BLaER1 (cell line): ENCODE results near the gene TUBB2A.
"Not testable (repeated sequence)": the region's sequence is repeated elsewhere in the genome, so short reads cannot be mapped to it uniquely, and the experiment has no call there.

ENCODE experiments used
- H3K27ac ChIP-seq: shearing (Covaris generic); formaldehyde crosslinking; 2 replicates; pipeline ENCODE4 v1.8.1; 2022
- H3K27me3 ChIP-seq: shearing (Covaris generic); formaldehyde crosslinking; 2 replicates; pipeline ENCODE4 v1.8.1; 2022
- H3K36me3 ChIP-seq: shearing (Covaris generic); formaldehyde crosslinking; 2 replicates; pipeline ENCODE4 v1.8.1; 2022
- H3K4me1 ChIP-seq: shearing (Covaris generic); formaldehyde crosslinking; 2 replicates; pipeline ENCODE4 v1.8.1; 2022
- H3K4me2 ChIP-seq: shearing (Covaris generic); formaldehyde crosslinking; 2 replicates; pipeline ENCODE4 v1.8.1; 2022
- H3K4me3 ChIP-seq: shearing (Covaris generic); formaldehyde crosslinking; 2 replicates; pipeline ENCODE4 v1.8.1; 2022
- H3K9ac ChIP-seq: shearing (Covaris generic); formaldehyde crosslinking; 2 replicates; pipeline ENCODE4 v1.8.1; 2022
- H3K9me3 ChIP-seq: shearing (Covaris generic); formaldehyde crosslinking; 2 replicates; pipeline ENCODE4 v1.8.1; 2022
- H4K20me1 ChIP-seq: shearing (Covaris generic); formaldehyde crosslinking; 2 replicates; pipeline ENCODE4 v1.8.1; 2022
- Cebpa-rat ChIP-seq: shearing (Covaris generic); IDR thresholded peaks from 2 replicates; pipeline ENCODE4 v1.8.1; 2022

The TUBB2A gene

DNA sequence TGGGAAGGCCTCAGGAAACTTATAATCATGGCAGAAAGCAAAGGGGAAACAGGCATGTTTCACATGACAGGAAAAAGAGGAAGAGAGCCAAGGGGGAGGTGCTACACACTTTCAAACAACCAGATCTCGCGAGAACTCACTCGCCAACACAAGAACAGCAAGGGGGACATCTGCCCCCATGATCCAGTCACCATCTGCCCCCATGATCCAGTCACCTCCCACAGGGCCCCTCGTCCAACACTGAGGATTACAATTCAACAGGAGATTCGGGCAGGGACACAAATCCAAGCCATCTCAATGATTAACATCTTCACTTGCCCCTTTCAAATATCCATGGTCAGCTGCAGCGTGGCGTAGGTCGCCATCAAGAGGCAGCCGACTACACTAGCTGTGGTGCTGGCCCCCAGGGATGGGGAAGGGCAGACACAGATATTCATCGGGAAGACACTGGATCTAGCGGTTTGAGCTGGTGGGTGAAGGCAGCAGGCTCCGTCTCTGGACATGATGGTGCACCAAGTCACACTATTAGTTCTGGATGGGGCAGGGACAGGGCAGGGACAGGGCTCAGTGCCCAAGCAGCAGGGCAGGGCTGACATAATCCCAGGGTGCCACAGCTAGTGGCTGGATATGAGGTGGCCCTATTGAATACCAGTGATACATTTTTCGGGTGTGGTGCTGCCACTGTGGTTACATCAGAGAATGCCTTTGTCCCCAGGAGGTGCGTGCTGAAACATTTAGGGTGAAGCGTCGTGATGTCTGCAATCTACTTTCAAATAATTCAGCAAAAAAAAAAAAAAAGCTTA, 38.6 kb upstream of the TUBB2A start:
- Histone ChIP-seq H3K9me3 (peaks cover 9% of the 10 kb centered on the region), H3K9ac (no peak overlapping the region), H3K27me3 (no peaks in the 10 kb centered on the region), H3K4me1 (peaks cover 20% of the 10 kb centered on the region), H3K4me2 (no peak overlapping the region), H3K36me3 (no peaks in the 10 kb centered on the region), H3K27ac (no peak overlapping the region), H3K4me3 (no peak overlapping the region), H4K20me1 (no peaks in the 10 kb centered on the region)
- TF ChIP-seq Cebpa-rat: no peak

DNA sequence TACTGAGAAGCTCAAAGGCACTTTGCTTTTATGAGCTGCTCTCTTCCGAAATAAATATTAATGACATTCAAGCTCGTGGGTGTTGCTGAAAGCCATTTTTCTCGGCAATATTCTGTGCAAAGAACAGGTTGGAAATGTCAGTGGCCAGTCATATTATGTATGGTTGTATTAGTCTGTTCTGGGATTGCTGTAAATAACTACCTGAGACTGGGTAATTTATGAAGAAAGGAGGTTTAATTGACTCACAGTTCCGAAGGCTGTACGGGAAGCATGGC, 38.0 kb upstream of the TUBB2A start:
- Histone ChIP-seq H3K4me1 (peaks cover 20% of the 10 kb centered on the region), H3K9ac (no peak overlapping the region), H3K36me3 (no peaks in the 10 kb centered on the region), H3K27me3 (no peaks in the 10 kb centered on the region), H3K9me3 (peaks cover 9% of the 10 kb centered on the region), H4K20me1 (no peaks in the 10 kb centered on the region), H3K4me2 (no peak overlapping the region), H3K27ac (no peak overlapping the region), H3K4me3 (no peak overlapping the region)
- TF ChIP-seq Cebpa-rat: no peak

DNA sequence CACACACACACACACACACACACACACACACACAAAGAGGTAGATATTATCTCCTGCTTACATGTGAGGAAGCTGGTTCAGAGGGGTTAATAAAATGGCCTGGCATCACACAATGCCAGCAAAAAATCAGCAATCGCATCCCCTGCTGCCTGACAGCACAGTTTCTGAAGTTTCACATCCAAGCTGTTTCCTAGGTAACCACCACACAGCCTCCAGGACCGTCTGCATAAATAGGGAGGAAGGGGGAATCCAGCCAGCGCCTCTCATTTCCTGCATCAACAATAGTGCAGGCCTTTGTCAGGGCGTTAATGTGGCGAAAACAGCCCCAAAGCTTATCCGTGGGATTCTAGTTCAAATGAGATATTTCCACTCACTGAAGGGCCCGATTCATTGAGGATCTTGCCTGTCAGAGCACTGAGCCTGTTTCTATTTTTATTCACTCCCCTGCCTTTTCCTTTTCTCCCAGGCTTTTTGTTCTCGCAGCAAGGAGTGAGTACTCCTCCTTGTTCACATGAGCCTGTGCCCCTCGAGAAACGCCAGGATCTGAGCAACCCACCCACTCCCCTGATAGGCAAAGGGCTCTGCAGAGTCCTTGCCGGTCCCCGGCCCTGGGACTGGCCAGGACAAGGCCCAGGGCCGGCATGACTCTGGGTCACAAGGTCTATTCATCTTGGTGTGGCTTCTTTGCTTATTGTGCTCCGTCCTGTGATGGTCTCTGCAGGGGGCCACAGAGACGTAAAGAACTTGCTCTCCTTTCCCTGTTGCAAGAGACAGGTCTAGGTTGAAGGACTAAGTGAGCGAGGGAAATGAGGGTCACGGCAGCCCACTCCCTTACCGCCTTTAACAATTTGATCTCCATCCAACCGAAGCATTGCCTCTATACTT, 37.4 kb upstream of the TUBB2A start:
- no peak overlapping the region for H3K9ac ChIP-seq
- no peaks in the 10 kb centered on the region for H3K36me3 ChIP-seq
- peak overlapping the region; percentile 33 for H3K4me2 ChIP-seq
- TF ChIP-seq Cebpa-rat: no peak
- no peaks in the 10 kb centered on the region for H4K20me1 ChIP-seq
- H3K27ac ChIP-seq: no peak overlapping the region
- peaks cover 20% of the 10 kb centered on the region for H3K4me1 ChIP-seq
- H3K9me3 ChIP-seq: peaks cover 9% of the 10 kb centered on the region
- no peak overlapping the region for H3K4me3 ChIP-seq
- H3K27me3 ChIP-seq: no peaks in the 10 kb centered on the region

DNA sequence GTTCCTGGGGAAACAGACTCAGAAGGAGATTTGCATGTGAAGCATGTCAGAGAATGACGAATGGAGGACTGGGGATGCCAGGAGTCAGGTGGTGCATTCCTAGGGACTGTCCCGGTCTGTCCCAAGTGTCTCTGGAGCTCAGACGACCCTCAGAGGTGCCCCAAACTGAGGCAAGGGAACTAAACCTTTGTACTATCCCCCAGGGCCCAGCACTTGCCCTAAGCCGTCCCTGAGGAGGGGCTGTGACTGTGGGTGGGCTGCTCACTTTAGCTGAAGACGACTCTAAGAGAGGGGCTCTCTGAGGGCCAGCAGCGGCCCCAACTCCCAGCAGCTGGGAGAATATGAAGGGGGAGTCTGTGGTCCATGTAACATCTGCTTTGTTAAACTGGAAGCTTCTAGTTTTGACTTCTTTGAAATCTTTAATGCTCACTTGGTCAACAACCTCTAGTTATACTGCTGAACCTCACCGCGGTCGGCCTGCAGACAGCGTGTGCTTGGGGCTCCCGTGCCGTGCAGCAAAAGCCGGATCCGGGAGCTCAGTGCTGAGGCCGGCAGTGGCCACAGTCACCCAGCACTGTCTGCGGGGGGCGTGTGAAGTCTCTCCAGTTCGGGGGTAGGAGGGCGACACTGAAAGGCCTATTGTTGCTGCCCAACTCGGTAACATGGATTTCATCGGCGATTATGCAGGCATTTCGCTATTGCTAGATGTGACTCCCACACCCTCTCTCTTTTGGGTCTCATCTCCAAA, 35.9 kb upstream of the TUBB2A start:
- no peaks in the 10 kb centered on the region for H3K9me3 ChIP-seq
- H3K4me2 ChIP-seq: no peak overlapping the region
- H3K27ac ChIP-seq: no peak overlapping the region

DNA sequence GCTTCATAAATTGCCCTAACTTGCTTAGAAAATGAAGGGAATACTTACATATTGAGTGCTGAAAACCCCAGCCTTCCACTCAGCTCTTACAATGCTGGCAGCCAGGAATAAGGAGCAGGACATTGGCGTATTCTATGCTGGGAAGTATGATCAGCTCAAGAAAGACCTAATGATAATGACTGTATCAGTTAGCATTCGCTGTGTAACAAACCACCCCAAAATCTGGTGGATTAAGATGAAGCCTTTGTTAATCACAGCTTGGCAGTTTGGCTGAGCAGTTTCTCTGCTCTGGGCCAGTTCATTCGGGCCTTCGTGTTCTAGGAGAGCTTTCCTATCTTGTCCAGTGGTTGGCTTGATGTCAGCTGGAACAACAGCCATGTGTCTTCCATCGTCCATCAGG, 33.4 kb upstream of the TUBB2A start:
- no peak overlapping the region for H3K27ac ChIP-seq
- H3K4me2 ChIP-seq: no peak overlapping the region
- no peaks in the 10 kb centered on the region for H3K9me3 ChIP-seq

More for the DNA sequence above, 35.9 kb upstream of the TUBB2A start:
- no peaks in the 10 kb centered on the region for H4K20me1 ChIP-seq
- no peaks in the 10 kb centered on the region for H3K27me3 ChIP-seq
- no peak for TF ChIP-seq Cebpa-rat
- H3K4me3 ChIP-seq: no peak overlapping the region
- H3K9ac ChIP-seq: no peak overlapping the region
- H3K36me3 ChIP-seq: no peaks in the 10 kb centered on the region
- H3K4me1 ChIP-seq: peaks cover 20% of the 10 kb centered on the region

DNA sequence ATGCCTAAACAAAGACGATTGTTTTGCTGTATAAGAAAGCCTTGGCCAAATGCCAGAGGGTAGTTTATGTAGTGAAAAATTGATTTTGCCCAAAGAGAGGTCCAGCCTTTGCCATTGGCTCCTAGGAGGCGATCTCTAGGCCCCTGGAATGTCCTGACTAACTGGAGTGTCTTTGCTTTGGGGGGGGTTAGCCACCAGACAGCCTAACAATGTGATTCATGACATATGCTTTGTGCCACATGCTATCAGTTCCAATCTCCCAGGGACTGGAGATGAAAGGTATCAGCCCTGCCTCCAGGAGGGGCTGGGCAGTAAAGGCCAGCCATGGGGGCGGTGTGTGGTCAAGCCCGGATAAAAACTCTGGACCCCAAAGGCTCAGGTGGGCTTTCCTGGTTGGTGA, 32.7 kb upstream of the TUBB2A start:
- Histone ChIP-seq H3K27me3 (no peaks in the 10 kb centered on the region), H3K36me3 (no peaks in the 10 kb centered on the region), H4K20me1 (no peaks in the 10 kb centered on the region), H3K4me2 (no peak overlapping the region), H3K27ac (no peak overlapping the region), H3K4me1 (peaks cover 33% of the 10 kb centered on the region), H3K9me3 (no peaks in the 10 kb centered on the region), H3K4me3 (no peak overlapping the region), H3K9ac (no peak overlapping the region)
- TF ChIP-seq Cebpa-rat: no peak

More for the DNA sequence above, 33.4 kb upstream of the TUBB2A start:
- Histone ChIP-seq H3K4me3 (no peak overlapping the region), H3K27me3 (no peaks in the 10 kb centered on the region), H3K9ac (no peak overlapping the region), H4K20me1 (no peaks in the 10 kb centered on the region), H3K4me1 (peaks cover 40% of the 10 kb centered on the region), H3K36me3 (no peaks in the 10 kb centered on the region)
- TF ChIP-seq Cebpa-rat: no peak

DNA sequence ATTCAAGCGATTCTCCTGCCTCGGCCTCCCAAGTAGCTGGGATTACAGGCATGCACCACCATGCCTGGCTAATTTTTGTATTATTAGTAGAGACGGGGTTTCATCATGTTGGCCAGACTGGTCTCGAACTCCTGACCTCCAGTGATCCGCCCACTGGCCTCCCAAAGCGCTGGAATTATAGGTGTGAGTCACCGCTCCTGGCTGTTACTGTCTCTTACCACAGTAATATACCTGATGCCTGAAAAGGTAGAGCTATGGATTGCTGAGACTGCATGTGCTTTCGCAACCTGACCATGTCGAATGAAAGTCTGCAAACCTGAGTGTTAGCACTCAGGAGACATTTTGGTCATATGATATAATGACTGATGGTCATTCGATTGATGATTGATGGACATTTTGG, 31.8 kb upstream of the TUBB2A start:
- not testable (repeated sequence) for H3K9me3 ChIP-seq, H3K4me3 ChIP-seq, H3K9ac ChIP-seq, H4K20me1 ChIP-seq, H3K27me3 ChIP-seq, H3K36me3 ChIP-seq, H3K27ac ChIP-seq, H3K4me2 ChIP-seq
- peaks cover 24% of the 10 kb centered on the region for H3K4me1 ChIP-seq

DNA sequence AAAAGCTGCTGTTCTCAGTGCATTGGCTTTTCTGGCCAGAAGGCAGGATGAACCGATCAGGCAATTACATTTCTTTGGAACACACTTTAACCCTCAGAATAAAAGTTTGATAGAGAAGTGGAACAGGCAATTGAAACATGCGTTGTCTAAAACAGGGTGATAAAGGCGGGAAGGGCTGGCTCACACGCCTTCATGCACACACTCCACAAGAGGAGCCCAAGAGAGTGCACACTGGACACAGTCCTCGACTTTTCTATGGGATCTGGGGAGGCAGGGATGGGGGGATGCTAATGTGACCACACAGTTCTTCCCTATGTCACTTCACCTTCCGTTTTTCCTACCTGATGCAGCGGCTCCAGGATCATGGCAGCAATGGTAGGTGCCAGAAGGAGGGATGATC, 30.9 kb upstream of the TUBB2A start:
- no peak for TF ChIP-seq Cebpa-rat
- peaks cover 22% of the 10 kb centered on the region for H3K4me1 ChIP-seq
- H4K20me1 ChIP-seq: no peaks in the 10 kb centered on the region
- H3K9me3 ChIP-seq: no peaks in the 10 kb centered on the region
- H3K4me2 ChIP-seq: no peak overlapping the region
- no peaks in the 10 kb centered on the region for H3K36me3 ChIP-seq
- no peak overlapping the region for H3K27ac ChIP-seq
- no peak overlapping the region for H3K4me3 ChIP-seq
- no peak overlapping the region for H3K9ac ChIP-seq
- H3K27me3 ChIP-seq: no peaks in the 10 kb centered on the region

DNA sequence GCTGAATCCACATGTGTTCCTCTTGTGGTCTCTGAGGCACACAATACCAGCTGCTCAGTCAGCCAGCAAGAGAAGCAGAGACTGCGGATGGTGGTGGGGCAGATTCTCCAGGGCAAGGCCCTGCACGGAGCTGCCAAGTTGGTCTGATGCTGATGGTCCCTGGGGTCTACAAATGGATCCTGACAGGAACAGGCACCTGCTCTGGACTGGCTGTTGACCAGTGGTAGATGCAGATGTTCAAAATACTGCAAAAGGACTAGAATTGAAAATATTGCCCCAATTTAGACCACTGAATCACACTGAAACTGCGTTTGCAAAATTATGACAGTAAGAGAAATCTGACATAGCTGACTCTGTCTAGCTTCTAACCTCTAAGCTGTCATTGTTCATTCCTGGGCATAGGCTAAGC, 29.6 kb upstream of the TUBB2A start:
- Histone ChIP-seq H3K27ac (no peak overlapping the region), H4K20me1 (no peaks in the 10 kb centered on the region), H3K36me3 (no peaks in the 10 kb centered on the region), H3K4me1 (peaks cover 22% of the 10 kb centered on the region), H3K9me3 (no peaks in the 10 kb centered on the region), H3K27me3 (no peaks in the 10 kb centered on the region), H3K4me2 (peak overlapping the region; percentile 68), H3K9ac (no peak overlapping the region), H3K4me3 (no peak overlapping the region)
- no peak for TF ChIP-seq Cebpa-rat

DNA sequence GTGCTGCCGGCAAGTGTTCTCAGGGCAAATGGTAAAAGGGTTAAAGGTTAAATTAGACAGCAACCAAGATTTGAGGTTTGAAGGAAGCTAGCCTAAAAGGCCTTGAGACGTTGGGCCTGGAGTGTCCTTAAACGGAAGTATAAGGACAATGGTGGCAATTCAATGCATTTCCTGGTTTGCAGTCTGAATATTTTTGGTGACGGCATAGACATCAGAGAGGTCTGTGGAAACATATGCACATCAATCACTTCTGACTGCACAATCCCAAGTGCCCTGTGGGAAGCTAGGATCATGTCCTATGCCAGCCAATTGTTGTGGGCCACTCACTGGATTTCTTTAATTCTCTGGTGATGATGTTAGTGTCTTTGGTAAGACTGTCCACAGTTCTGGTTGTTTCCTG, 25.7 kb upstream of the TUBB2A start:
- no peaks in the 10 kb centered on the region for H3K36me3 ChIP-seq
- no peak overlapping the region for H3K9ac ChIP-seq
- no peaks in the 10 kb centered on the region for H3K9me3 ChIP-seq
- no peak overlapping the region for H3K4me2 ChIP-seq
- H3K4me3 ChIP-seq: no peak overlapping the region
- H4K20me1 ChIP-seq: no peaks in the 10 kb centered on the region
- H3K27me3 ChIP-seq: no peaks in the 10 kb centered on the region
- peaks cover 22% of the 10 kb centered on the region for H3K4me1 ChIP-seq
- TF ChIP-seq Cebpa-rat: no peak
- no peak overlapping the region for H3K27ac ChIP-seq
